ENCODE measurements around the gene PRR15L. TPM values are rescaled to one million over a fixed set of nuclear protein-coding genes. Genes with fewer than 3 reads are reported as not detected.

The PRR15L gene
- total and polyA plus RNA-seq, 12 donors = 0.03 to 0.24 (median 0.19) TPM; not detected in 9

DNA sequence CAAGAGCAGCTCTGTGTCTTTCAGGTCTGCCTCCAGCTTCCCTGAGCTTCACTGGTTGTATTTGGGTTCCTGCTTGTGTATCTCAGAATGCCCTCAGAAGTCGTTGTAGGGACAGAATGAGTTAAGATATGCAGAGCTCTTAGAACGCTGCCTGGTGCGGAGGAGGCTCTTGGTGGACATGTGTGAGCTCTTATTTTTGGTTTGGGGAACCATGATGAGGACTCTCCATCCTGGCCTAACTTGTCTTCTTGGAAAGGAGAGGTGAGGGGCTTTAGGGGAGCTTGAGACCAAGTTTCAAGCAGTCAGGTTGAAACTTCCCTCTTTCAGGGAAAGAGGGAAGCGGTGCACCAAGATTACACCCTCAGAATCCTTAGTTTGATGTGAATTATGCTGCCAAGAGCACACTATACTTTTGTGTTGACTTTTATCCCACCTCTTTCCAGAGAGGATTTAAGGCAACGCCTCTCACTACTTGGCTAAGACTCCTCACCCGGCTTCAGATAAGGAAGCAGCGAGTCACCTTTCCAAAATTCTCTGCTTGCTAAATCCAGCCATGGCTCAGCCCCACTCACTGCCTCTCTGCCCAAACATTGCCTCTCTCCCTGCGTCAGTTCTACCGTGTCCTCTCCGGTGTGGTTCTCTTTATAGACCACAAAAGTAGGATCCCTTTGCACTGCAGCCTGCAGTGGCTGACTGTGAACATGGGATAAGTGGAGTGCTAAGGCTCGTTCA lies 26.0 kb upstream of the PRR15L start:
- TF ChIP-seq, protein P1, sequence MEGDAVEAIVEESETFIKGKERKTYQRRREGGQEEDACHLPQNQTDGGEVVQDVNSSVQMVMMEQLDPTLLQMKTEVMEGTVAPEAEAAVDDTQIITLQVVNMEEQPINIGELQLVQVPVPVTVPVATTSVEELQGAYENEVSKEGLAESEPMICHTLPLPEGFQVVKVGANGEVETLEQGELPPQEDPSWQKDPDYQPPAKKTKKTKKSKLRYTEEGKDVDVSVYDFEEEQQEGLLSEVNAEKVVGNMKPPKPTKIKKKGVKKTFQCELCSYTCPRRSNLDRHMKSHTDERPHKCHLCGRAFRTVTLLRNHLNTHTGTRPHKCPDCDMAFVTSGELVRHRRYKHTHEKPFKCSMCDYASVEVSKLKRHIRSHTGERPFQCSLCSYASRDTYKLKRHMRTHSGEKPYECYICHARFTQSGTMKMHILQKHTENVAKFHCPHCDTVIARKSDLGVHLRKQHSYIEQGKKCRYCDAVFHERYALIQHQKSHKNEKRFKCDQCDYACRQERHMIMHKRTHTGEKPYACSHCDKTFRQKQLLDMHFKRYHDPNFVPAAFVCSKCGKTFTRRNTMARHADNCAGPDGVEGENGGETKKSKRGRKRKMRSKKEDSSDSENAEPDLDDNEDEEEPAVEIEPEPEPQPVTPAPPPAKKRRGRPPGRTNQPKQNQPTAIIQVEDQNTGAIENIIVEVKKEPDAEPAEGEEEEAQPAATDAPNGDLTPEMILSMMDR (IDR thresholded peaks at IDR 0.05) = no peak
- no peak for TF ChIP-seq POLR2A (IDR thresholded peaks at IDR 0.05)
- no peak for DNase-seq
- 69 to 77% (median 73%) methylated on average over 10 to 11 of the region's 11 CpGs for WGBS, 4 donors
- Histone ChIP-seq H3K27me3 (no peaks in the 10 kb centered on the region), H3K27ac (no peak overlapping the region), H3K4me1 (replicated peaks in 1 of 2) (peaks cover 0 to 9% of the 10 kb centered on the region in 2 donors), H3K36me3 (replicated peaks in 1 of 2) (peaks cover 0 to 32% of the 10 kb centered on the region in 2 donors), H3K9me3 (replicated peaks in 1 of 3) (no peaks in the 10 kb centered on the region), H3K4me3 (no peak overlapping the region)
- intact Hi-C loops (cut with DNase I) = no loop called here

DNA sequence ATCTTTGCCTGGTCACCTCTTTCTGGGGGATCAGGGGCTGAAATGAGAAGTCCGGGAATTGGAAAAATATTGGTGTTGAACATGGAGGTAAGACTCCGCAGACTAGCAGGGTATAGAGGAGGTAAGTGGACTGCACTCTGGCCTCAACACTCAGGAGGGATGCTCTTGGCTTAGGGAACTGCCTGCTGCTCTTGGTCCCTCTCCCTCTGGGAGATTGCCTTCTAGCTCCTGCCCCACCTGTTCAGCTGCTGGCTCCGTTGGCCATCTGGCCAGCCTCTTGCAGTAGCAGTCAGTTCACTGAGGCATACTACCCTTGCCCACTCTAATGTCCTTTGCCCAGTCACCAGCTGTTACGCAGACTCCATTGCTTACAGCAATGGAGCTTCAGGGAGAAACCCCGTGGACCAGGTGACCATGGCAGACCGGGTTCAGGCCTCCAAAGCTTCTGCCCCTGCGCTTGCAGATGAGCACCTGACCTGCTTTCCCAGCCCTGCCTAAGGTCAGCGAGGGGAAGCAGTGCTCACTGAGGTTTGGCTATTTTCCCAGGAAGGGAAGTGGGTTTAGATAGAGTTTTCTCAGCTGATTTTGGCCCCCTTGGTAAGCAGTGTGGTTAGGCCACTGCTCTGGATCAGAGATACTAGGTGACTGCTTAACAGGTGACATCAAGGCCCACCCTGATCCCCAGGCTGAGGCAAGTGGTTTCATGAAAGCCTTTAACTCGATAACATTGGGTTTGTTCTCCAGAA lies 25.1 kb upstream of the PRR15L start:
- H3K4me3 ChIP-seq = no peak overlapping the region
- H3K27me3 ChIP-seq = no peaks in the 10 kb centered on the region
- H3K36me3 ChIP-seq (replicated peaks in 1 of 2) = peaks cover 0 to 38% of the 10 kb centered on the region in 2 donors
- H3K27ac ChIP-seq = no peak overlapping the region
- H3K9me3 ChIP-seq (replicated peaks in 1 of 3) = no peaks in the 10 kb centered on the region
- TF ChIP-seq, protein P1 (IDR thresholded peaks at IDR 0.05) = no peak
- TF ChIP-seq POLR2A (IDR thresholded peaks at IDR 0.05) = no peak
- intact Hi-C loops (cut with DNase I) = no loop called here
- 75 to 83% (median 81%) methylated on average over 8 to 9 of the region's 9 CpGs for WGBS, 4 donors
- H3K4me1 ChIP-seq (replicated peaks in 1 of 2) = peaks cover 0 to 9% of the 10 kb centered on the region in 2 donors
- DNase-seq = no peak

DNA sequence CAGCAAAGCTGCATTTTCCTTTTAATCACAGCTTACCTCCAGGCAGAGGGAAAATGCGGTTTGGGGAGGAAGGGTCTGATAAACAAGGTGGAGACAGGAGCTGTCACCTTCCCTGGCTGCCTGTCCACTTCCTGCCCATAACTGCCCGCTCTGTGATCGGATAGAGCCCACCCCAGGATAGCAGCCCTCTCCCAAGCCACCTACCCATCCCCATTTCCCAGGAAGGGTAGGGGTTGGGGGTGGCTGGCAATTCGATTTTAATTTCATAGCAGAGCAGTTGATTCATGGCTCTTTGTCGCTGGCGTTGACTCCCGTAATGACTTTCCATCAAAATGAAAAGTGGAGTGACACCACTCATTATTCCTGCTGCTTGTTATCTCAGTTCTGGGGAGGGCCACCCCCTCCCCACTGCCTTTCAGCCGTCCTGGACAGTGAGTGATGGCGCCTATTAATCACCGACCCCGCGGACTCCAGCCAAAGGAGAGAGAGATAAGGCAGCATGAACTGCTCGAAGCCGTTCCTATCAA lies 24.5 kb upstream of the PRR15L start:
- Histone ChIP-seq H3K27me3 (no peaks in the 10 kb centered on the region), H3K4me1 (replicated peaks in 1 of 2) (peaks cover 0 to 9% of the 10 kb centered on the region in 2 donors), H3K27ac (no peak overlapping the region), H3K9me3 (replicated peaks in 1 of 3) (no peaks in the 10 kb centered on the region), H3K4me3 (no peak overlapping the region), H3K36me3 (replicated peaks in 1 of 2) (peaks cover 0 to 43% of the 10 kb centered on the region in 2 donors)
- TF ChIP-seq, protein P1 (IDR thresholded peaks at IDR 0.05) = no peak
- TF ChIP-seq POLR2A (IDR thresholded peaks at IDR 0.05) = no peak
- DNase-seq = no peak
- 53 to 75% (median 71%) methylated on average over 11 to 14 of the region's 14 CpGs for WGBS, 4 donors
- intact Hi-C loops (cut with DNase I) = no loop called here

DNA sequence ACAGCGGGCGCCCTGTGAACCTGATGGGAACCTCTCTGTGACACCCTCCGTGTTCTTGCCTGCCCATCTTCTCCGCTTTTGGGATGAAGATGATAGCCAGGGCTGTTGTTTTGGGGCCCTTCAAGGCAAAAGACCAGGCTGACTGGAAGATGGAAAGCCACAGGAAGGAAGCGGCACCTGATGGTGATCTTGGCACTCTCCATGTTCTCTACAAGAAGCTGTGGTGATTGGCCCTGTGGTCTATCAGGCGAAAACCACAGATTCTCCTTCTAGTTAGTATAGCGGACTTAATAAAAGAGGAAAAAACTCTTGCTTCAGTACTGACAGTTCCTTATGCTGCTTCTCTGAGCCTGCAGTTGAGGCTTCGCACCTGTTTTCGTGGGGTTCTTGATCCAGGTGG lies 23.8 kb upstream of the PRR15L start:
- H3K36me3 ChIP-seq (replicated peaks in 1 of 2) = peaks cover 0 to 48% of the 10 kb centered on the region in 2 donors
- DNase-seq = no peak
- no peak overlapping the region for H3K27ac ChIP-seq
- no peaks in the 10 kb centered on the region for H3K9me3 ChIP-seq (replicated peaks in 1 of 3)
- peaks cover 0 to 9% of the 10 kb centered on the region in 2 donors for H3K4me1 ChIP-seq (replicated peaks in 1 of 2)
- no peak overlapping the region for H3K4me3 ChIP-seq
- WGBS, 4 donors = 75 to 89% (median 82%) methylated on average over 6 to 9 of the region's 9 CpGs
- TF ChIP-seq, protein P1 (IDR thresholded peaks at IDR 0.05) = no peak
- no peak for TF ChIP-seq POLR2A (IDR thresholded peaks at IDR 0.05)
- intact Hi-C loops (cut with DNase I) = no loop called here
- H3K27me3 ChIP-seq = no peaks in the 10 kb centered on the region

Measured in adrenal gland (tissue), 12 donors.